Gastroesophageal sphincter (tissue), 3 donors: ENCODE results near the gene ZSCAN12.

Experiments used
- POLR2A ChIP-seq, 2 donors: fragments of 450-650 bp; IDR thresholded peaks; one replicate each; pipeline ENCODE4 v1.6.1; 2017; ENCODE audit warnings: antibody characterized with exemption in 2 of 2, mild to moderate bottlenecking in 2 of 2, moderate library complexity in 1 of 2
- TF ChIP-seq, protein P1 (sequence below), 4 experiments: fragments of 200-600 bp in 2 of 4; fragments of 450-650 bp in 2 of 4; sonication (generic) in 1 of 4; IDR thresholded peaks; one replicate each; pipeline ENCODE4 v1.5.1; 2017 to 2019; ENCODE audit warnings: antibody characterized with exemption in 4 of 4, mild to moderate bottlenecking in 2 of 4, moderate library complexity in 2 of 4

DNA sequence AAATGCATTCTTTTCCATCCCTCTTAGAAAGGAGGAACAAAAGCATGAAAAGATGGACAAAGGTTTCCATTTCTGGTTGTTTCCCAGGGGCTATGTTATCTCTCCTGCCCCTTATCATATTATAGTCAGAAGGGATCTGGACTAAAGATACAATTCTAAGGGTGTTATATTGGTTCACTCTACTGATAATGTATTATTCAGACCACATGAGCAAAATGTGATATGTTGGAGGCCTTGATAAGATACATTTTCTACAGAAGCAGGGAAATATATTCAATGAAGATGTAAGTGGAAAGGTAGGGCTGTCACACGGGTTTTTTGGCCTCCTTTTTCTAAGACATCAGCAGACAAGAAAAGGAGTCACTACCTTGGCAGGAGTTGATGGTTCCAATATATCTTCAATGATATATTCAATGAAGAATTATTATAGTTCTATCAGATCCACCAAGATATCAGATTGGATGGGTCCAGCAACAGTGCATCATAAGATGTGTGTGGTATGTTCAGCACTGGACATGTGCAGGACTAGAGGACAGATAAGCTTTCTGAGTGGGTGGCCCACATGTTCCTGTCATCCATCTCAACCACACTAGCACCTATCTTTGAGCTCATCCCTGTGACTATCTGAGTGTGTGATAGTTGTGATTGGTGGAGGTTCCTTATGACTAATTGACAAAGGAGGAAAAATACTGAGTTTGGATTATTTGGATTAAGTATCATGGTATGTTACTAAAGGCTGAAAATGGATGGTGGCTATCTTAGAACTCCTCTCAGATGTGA, 55.5 kb downstream of the ZSCAN12 start:
- TF ChIP-seq, protein P1, sequence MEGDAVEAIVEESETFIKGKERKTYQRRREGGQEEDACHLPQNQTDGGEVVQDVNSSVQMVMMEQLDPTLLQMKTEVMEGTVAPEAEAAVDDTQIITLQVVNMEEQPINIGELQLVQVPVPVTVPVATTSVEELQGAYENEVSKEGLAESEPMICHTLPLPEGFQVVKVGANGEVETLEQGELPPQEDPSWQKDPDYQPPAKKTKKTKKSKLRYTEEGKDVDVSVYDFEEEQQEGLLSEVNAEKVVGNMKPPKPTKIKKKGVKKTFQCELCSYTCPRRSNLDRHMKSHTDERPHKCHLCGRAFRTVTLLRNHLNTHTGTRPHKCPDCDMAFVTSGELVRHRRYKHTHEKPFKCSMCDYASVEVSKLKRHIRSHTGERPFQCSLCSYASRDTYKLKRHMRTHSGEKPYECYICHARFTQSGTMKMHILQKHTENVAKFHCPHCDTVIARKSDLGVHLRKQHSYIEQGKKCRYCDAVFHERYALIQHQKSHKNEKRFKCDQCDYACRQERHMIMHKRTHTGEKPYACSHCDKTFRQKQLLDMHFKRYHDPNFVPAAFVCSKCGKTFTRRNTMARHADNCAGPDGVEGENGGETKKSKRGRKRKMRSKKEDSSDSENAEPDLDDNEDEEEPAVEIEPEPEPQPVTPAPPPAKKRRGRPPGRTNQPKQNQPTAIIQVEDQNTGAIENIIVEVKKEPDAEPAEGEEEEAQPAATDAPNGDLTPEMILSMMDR (IDR thresholded peaks at IDR 0.05), result no peak
- TF ChIP-seq POLR2A (IDR thresholded peaks at IDR 0.05), result no peak
